K562 (cell line): ENCODE results near the gene CMPK1.

Experiments used
- CLOCK ChIP-seq: fragments of 250-450 bp; sonication (Bioruptor Pico); IDR thresholded peaks from 2 replicates; pipeline ENCODE4 v1.4.0; 2020; ENCODE audit warnings: mild to moderate bottlenecking, moderate library complexity, borderline replicate concordance
- CREB3 ChIP-seq: fragments of 450-650 bp; conservative IDR thresholded peaks from 2 replicates; pipeline ENCODE4 v1.6.1; 2016; ENCODE audit warnings: missing genetic modification characterization, low read depth, mild to moderate bottlenecking, missing compliant biosample characterization, moderate library complexity
- CTCF ChIP-seq, 3 experiments: IDR thresholded peaks in 2 of 3; conservative IDR thresholded peaks in 1 of 3; 2 replicates each; pipeline ENCODE4 v1.5.1; 2011 to 2012; ENCODE audit warnings: low read length in 3 of 3, mild to moderate bottlenecking in 3 of 3, control low read depth in 2 of 3, improper control_type of control experiment in 1 of 3, inconsistent platforms in 1 of 3, low read depth in 1 of 3, mixed read lengths in 1 of 3, moderate library complexity in 1 of 3; ENCODE audit not compliant: insufficient read depth in 2 of 3
- DPF2 ChIP-seq: fragments of 450-650 bp; IDR thresholded peaks from 2 replicates; pipeline ENCODE4 v1.6.1; 2016
- ELF2 ChIP-seq: fragments of 250-450 bp; sonication (Bioruptor Pico); IDR thresholded peaks from 2 replicates; pipeline ENCODE4 v1.5.0; 2021; ENCODE audit warnings: mild to moderate bottlenecking
- HDAC1 ChIP-seq, 2 experiments: fragments of 450-650 bp; IDR thresholded peaks; 2 replicates each; pipeline ENCODE4 v1.6.1; 2016 to 2017; ENCODE audit warnings: inconsistent platforms in 1 of 2, mild to moderate bottlenecking in 1 of 2, moderate library complexity in 1 of 2
- HDAC6 ChIP-seq: IDR thresholded peaks from 2 replicates; pipeline ENCODE4 v1.6.1; 2012; ENCODE audit warnings: low read depth, mild to moderate bottlenecking, control low read depth, inconsistent platforms, low read length, moderate library complexity
- JUND ChIP-seq, 2 experiments: IDR thresholded peaks; 2 replicates in 1 of 2; 3 replicates in 1 of 2; pipeline ENCODE4 v1.6.1; 2011; ENCODE audit warnings: borderline replicate concordance in 2 of 2, low read depth in 2 of 2, low read length in 2 of 2, improper control_type of control experiment in 1 of 2, missing biosample characterization in 1 of 2, missing genetic modification characterization in 1 of 2, missing genetic modification reagents in 1 of 2
- MTA2 ChIP-seq: fragments of 450-650 bp; IDR thresholded peaks from 2 replicates; pipeline ENCODE4 v1.6.1; 2016; ENCODE audit warnings: low read depth
- SIN3A ChIP-seq, 2 experiments: fragments of 150-350 bp in 1 of 2; IDR thresholded peaks; 2 replicates each; pipeline ENCODE4 v1.6.1; 2011 to 2016; ENCODE audit warnings: borderline replicate concordance in 2 of 2, low read depth in 2 of 2, low read length in 2 of 2, mild to moderate bottlenecking in 2 of 2, moderate library complexity in 2 of 2; ENCODE audit not compliant: control insufficient read depth in 1 of 2
- SP2 ChIP-seq: IDR thresholded peaks from 2 replicates; pipeline ENCODE4 v1.6.1; 2011; ENCODE audit warnings: mild to moderate bottlenecking, low read depth, low read length, moderate library complexity; ENCODE audit not compliant: poor library complexity, severe bottlenecking; ENCODE audit errors: extremely low read depth
- SRSF1 ChIP-seq: fragments of 200-400 bp; formaldehyde crosslinking; IDR thresholded peaks from 2 replicates; pipeline ENCODE4 v1.6.1; 2017; ENCODE audit warnings: mild to moderate bottlenecking, low read depth, low read length, moderate library complexity
- ZBTB33 ChIP-seq: sonication (generic); formaldehyde crosslinking; IDR thresholded peaks from 2 replicates; pipeline ENCODE4 v1.8.1; 2023; ENCODE audit warnings: mild to moderate bottlenecking, missing genetic modification reagents

GRCh38 chr1:47351305-47351704 lies 17.7 kb downstream of the CMPK1 start:
- no peak for TF ChIP-seq CTCF (IDR thresholded peaks at IDR 0.05 in 2 of 3, conservative IDR thresholded peaks at IDR 0.05 in 1 of 3; ENCODE audit: insufficient read depth in 2 of 3, low read depth in 1 of 3, low read length in 3 of 3)
- no peak for TF ChIP-seq CREB3 (tag)
- TF ChIP-seq HDAC1 (IDR thresholded peaks at IDR 0.05), result no peak
- no peak for TF ChIP-seq SP2
- peak; percentile 59 for TF ChIP-seq DPF2
- TF ChIP-seq SIN3A (IDR thresholded peaks at IDR 0.05; ENCODE audit: borderline replicate concordance in 2 of 2, control insufficient read depth in 1 of 2, low read depth in 2 of 2, low read length in 2 of 2), result no peak
- no peak for TF ChIP-seq HDAC6
- TF ChIP-seq ELF2, result no peak
- TF ChIP-seq CLOCK, result no peak
- no peak for TF ChIP-seq MTA2
- TF ChIP-seq ZBTB33 (CRISPR knock-in tag), result no peak
- no peak for TF ChIP-seq SRSF1
- no peak for TF ChIP-seq JUND (IDR thresholded peaks at IDR 0.05; ENCODE audit: borderline replicate concordance, low read depth, low read length)
- TF ChIP-seq JUND (tag; IDR thresholded peaks at IDR 0.05; ENCODE audit: borderline replicate concordance, low read depth, low read length), result 0 out of 3 replicates have a peak, but pooled peaks have one; percentile 21
